TTC549 (cell line): ENCODE measurements around the gene NBPF20.
"Not testable (repeated sequence)": the region's sequence is repeated elsewhere in the genome, so short reads cannot be mapped to it uniquely, and the experiment has no call there.

Experiments used
- FAIRE-seq: peaks from 2 replicates; lab custom pipeline; 2012; peaks lifted over from hg19 to GRCh38; lab: Jason Lieb, UNC

Gene NBPF20

GRCh38 chr1:145424612-145425435 is 579 bp downstream of the NBPF20 start:
- FAIRE-seq = not testable (repeated sequence)

- FAIRE-seq = not testable (repeated sequence)
Observed at GRCh38 chr1:145415149-145415548, 10.3 kb downstream of the NBPF20 start.

- FAIRE-seq = not testable (repeated sequence)
Observed at GRCh38 chr1:145407266-145407665, 18.1 kb downstream of the NBPF20 start.

GRCh38 chr1:145404949-145405348 is 20.5 kb downstream of the NBPF20 start:
- FAIRE-seq = not testable (repeated sequence)

GRCh38 chr1:145400701-145401100 is 24.7 kb downstream of the NBPF20 start:
- not testable (repeated sequence) for FAIRE-seq
